GM19193 (cell line): ENCODE data around the gene C1QTNF1.

Source experiments
- POLR2A ChIP-seq: IDR thresholded peaks from 4 replicates; pipeline ENCODE4 v1.6.1; 2011; ENCODE audit not compliant: insufficient read depth, insufficient read length; ENCODE audit errors: extremely low read depth

Gene C1QTNF1

GRCh38 chr17:79057737-79058385, 33.9 kb downstream of the C1QTNF1 start:
- no peak for TF ChIP-seq POLR2A

GRCh38 chr17:79062691-79063090, 38.7 kb downstream of the C1QTNF1 start:
- TF ChIP-seq POLR2A = no peak

GRCh38 chr17:79064026-79064425, 40.1 kb downstream of the C1QTNF1 start:
- TF ChIP-seq POLR2A = no peak

DNA sequence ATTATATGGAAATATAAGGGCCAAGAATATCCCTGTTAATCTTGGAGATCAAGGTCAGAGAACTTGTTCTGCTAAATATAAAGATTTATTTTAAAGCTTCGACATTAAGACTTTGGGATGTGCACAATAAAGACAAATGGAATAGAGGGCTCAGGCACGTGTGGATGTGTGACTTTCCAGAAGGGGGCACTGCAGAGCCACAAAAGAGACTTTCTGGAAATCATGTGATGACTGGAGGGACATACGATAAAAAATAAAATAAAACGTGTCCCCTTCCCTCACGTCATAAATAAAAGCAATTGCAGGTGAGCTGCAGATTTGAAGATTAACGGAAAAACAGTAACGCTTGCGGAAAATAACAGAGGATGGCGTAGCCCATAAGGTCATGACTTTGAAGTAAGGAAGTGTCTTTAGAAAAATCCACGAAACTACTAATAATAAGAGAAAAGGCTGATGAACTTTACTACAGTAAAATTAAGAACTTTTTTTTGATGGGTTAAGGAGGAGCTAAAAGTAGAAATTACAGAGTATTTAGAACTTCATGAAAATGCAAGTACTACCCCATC, 41.2 kb downstream of the C1QTNF1 start:
- TF ChIP-seq POLR2A = no peak

DNA sequence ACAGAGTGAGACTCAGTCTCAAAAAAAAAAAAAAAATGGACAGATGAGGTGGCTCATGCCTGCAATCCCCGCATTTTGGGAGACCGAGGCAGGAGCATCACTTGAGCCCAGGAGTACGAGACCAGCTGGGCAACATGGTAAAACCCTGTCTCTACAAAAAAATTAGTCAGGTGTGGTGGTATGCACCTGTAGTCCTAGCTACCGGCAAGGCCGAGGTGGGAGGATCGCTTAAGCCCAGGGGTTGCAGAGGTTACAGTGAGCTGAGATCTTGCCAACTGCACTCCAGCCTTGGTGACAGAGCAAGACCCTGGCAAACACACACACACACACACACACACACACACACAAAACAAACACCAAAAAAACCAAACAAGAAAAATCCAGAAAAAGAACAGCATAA, 43.0 kb downstream of the C1QTNF1 start:
- no peak for TF ChIP-seq POLR2A

- no peak for TF ChIP-seq POLR2A
Measured at GRCh38 chr17:79070266-79070880, 46.4 kb downstream of the C1QTNF1 start.

DNA sequence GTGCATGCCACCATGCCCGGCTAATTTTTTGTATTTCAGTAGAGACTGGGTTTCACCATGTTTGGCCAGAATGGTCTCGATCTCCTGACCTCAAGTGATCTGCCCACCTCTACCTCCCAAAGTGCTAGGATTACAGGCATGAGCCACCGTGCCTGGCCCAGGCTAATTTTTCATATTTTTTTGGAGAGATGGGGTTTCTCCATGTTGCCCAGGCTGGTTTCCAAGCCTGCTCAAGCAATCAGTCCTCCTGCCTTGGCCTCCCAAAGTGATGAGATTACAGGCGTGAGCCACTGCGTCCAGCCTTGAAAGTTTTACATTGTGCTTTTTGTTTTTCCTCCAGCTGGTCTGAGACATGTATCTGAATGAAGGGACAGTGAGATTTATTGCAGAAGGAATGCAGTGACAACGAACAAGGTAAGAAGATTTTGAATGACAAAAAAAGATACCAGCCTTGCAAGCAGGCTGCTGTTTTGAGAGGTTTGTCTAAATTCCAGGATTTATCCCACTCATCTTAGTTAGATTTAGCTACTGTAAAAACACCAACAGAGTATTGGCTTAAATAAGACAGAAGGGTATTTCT, 47.3 kb downstream of the C1QTNF1 start:
- TF ChIP-seq POLR2A = no peak

DNA sequence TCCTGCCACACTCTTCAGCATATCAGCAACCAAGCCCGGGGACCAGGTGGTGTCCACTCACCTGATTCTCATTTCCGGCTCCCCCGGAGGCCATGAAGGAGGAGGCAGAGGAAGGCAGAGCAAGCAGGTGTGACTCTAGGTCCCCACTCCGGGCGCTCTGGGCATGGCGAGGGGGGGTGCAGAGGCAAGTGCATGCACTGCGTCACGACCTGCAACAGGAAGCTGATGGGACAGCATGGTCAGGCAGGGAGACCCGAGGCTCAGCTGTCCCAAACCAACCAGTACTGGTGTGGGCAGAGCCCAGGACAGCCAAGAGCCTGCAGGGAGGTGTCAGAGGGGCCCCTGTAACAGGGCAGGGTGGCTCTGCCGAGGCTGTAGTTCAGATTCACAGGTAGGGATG, 48.6 kb downstream of the C1QTNF1 start:
- no peak for TF ChIP-seq POLR2A

DNA sequence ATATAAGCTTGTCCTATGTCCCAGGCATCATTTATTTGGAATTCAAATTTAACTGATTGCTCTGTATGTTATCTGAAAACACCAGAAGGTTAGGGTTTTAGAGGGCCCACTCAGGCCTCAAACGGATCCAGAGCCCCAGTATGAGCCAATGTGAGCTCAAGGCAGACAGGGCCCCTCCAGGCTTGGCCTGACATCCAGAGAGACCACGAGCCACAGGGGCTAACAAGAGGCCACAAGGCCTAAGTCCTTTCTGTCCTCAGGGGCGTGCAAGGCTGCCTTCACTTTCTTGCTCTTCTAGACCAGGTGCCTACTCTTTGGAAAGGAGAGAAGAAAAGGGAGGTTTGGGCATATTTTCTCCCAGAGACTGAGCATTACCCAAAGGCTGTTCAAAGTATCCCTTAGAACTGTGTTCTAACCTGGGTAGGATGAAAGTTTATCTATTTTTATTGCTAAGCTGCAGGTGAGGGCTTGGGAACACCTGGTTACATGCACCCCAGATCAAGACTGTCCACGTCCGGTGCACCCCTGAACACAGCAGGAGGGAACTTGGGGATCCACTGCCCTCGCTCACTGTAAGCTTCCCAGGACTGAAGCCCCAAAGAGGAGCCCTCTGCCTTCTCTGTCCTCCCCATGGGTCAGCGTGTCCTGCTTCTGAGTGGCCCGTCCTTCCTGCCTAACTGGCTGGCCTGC, 49.2 kb downstream of the C1QTNF1 start:
- no peak for TF ChIP-seq POLR2A

DNA sequence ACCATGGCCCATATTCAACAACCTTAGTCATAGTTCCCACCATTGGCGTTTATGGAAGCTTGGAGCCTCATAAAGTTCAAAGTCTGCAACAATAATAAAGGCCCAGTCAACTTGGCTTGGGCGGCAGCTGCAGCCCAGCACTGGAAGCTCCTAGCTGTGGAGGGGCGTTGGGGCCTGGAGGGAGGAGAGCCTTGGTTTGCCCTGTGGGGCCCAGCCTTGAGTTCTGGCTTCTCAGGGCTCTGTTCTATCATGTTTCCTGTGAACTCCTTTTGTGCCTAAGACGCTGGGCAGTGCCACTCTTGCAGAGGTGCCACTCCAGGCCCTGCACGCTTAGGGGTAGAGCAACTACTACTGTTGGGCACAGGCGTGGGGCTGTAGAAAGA, 49.7 kb downstream of the C1QTNF1 start:
- no peak for TF ChIP-seq POLR2A

DNA sequence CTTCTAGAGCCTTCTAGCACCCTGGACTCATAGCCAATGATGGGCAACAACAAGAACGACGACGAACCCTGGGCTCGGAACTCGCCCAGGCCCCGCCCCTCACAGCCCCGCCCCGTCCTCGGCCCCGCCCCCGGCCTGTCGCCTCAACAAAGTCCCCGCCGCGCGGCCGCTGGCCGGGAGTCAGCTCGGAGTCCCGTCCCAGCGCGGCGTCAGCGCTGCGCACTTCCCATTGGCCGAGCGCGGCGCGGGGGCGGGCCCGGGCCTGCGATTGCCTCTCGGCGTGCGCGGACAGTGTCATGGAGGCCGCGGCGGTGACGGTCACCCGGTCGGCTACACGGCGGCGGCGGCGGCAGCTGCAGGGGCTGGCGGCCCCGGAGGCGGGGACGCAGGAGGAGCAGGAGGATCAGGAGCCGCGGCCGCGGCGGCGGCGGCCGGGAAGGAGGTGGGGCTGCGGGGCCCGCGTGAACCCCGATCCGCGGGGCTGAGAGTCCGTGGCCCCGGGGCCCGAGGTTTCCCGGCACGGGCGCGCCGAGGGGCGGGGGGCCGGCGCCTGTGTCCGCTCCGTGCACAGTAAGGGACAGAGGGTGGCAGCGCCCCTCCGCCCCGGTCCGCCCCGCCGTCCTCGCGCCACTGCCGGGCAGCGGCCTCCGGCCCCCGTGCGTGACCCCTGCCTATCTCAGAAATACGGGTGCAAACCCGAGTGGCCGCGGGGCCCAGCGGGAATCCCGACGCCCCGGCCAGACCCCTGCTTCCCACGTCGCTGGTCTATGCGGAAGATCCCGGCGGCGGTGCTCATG, 50.9 kb downstream of the C1QTNF1 start, which contains the start of gene ENGASE:
Gene ENGASE, plus strand, starts transcription at position 176 of the 797 bp plus-strand sequence. Its CDS starts 121 bp downstream, at position 297.
- TF ChIP-seq POLR2A = peak; percentile 57

DNA sequence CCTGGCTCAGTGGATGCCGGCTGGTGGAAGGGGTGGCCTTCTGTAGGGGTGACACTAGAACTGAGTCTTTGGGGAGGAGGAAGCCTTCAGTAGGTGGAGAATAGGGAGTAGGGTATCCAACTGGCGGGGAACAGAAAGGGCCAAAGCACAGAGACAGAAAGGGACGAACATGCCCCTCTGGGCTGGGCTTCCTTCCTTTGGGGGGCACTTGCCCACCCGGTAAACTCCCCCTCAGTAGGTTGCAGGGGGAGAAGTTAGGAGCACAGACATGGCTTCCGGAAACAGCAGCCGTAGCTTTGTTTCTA, 51.4 kb downstream of the C1QTNF1 start:
- TF ChIP-seq POLR2A = no peak

DNA sequence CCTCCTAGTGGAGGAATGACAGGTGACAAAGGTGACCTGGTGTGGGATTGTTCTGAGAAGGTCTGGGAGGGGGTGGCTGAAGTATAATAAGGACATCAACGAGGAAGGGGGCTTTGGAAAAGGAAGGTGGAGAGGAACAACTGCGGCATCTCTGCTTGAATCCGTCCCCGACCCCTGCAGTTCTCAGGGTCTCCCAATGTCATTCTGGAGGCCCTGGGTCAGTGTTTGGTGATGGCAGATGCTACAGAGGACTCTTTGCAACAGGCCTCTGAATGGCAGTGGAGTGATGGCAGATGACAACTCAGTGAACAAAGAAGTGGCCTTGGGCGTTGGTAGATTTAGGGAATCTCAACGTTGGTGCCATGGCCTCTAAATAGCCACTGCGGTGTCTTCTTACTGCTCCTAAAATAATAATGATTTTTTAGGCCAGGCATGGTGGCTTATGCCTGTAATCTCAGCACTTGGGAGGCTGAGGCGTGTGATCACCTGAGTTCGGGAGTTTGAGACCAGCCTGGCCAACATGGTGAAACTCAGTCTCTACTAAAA, 52.0 kb downstream of the C1QTNF1 start:
- TF ChIP-seq POLR2A = no peak

DNA sequence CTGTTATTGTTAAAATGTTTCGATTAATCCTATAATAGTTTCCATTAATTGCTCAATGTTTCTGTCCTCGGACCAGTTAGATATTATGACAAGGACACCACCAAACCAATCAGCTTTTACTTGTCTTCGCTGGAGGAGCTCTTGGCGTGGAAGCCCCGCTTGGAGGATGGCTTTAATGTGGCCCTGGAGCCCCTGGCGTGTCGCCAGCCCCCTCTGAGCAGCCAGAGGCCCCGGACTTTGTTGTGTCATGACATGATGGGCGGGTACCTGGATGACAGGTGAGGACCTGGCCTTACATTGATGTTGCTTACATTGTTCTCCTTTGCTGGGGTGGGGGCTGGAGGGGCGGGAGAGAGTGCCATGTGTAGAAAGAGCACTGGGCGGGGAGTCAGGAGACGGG, 53.6 kb downstream of the C1QTNF1 start:
- no peak for TF ChIP-seq POLR2A

GRCh38 chr17:79078476-79079190, 54.7 kb downstream of the C1QTNF1 start:
- no peak for TF ChIP-seq POLR2A
